PC-3 (cell line): ENCODE measurements around the gene VAPB. TPM values are rescaled to one million over a fixed set of nuclear protein-coding genes. Genes with fewer than 3 reads are reported as not detected.

Source experiments
- ATAC-seq: fragments of 200-7000 bp; cut with Tn5 transposase; 2 replicates; pipeline ENCODE4 v1.9.1; 2020; ENCODE audit warnings: mild to moderate bottlenecking, moderate library complexity
- BruUV-seq: library from RNA; stranded (reverse); fragments of 400-500 nt; replicated peaks from 2 replicates; lab custom pipeline; 2021; lab: Mats Ljungman, UMichigan
- CTCF ChIA-PET: fragments of 300-600 bp; sonication (Branson Sonifier 250); formaldehyde crosslinking; loops from one replicate; lab custom pipeline; 2022; ENCODE audit warnings: antibody characterized with exemption; lab: Charles Lee
- POLR2A ChIA-PET: fragments of 300-600 bp; sonication (Branson Sonifier 250); formaldehyde crosslinking; loops from one replicate; lab custom pipeline; 2022; ENCODE audit warnings: antibody characterized with exemption; ENCODE audit not compliant: unreplicated experiment; lab: Charles Lee
- DNase-seq: peaks from one replicate; pipeline ENCODE4 v3.0.0-alpha.2; 2015
- H2AFZ ChIP-seq: fragments of 300-600 bp; sonication (generic); 2 replicates; pipeline ENCODE4 v1.6.0; 2016; ENCODE audit warnings: antibody characterized with exemption, low read length
- H3F3A ChIP-seq: fragments of 300-600 bp; sonication (generic); one replicate; pipeline ENCODE4 v1.6.0; 2017; ENCODE audit warnings: antibody characterized with exemption, low read length, control low read depth, mild to moderate bottlenecking; ENCODE audit not compliant: unreplicated experiment
- H3K27ac ChIP-seq: fragments of 300-600 bp; sonication (generic); 2 replicates; pipeline ENCODE4 v1.5.1; 2016; ENCODE audit warnings: mild to moderate bottlenecking, low read length
- H3K27me3 ChIP-seq: fragments of 300-600 bp; sonication (generic); 2 replicates; pipeline ENCODE4 v1.6.1; 2016; ENCODE audit warnings: low read length, mixed read lengths
- H3K36me3 ChIP-seq: fragments of 300-600 bp; sonication (generic); 2 replicates; pipeline ENCODE4 v1.6.1; 2016; ENCODE audit warnings: low read depth, mixed run types, low read length, mixed read lengths
- H3K4me1 ChIP-seq: fragments of 300-600 bp; sonication (generic); 2 replicates; pipeline ENCODE4 v1.5.1; 2016; ENCODE audit warnings: low read length; ENCODE audit not compliant: insufficient read depth
- H3K4me2 ChIP-seq: fragments of 300-600 bp; sonication (generic); 2 replicates; pipeline ENCODE4 v1.6.0; 2016; ENCODE audit warnings: low read length
- H3K4me3 ChIP-seq: fragments of 300-600 bp; sonication (generic); 2 replicates; pipeline ENCODE4 v1.5.1; 2016; ENCODE audit warnings: mild to moderate bottlenecking, low read length, mixed read lengths
- H3K79me2 ChIP-seq: fragments of 300-600 bp; sonication (generic); 2 replicates; pipeline ENCODE4 v1.6.1; 2017; ENCODE audit warnings: low read length, mixed read lengths
- H3K9ac ChIP-seq: fragments of 300-600 bp; sonication (generic); 2 replicates; pipeline ENCODE4 v1.6.0; 2016; ENCODE audit warnings: mild to moderate bottlenecking, low read length
- H3K9me2 ChIP-seq: fragments of 300-600 bp; sonication (generic); replicated peaks from 2 replicates; pipeline ENCODE4 v1.6.1; 2016; ENCODE audit warnings: mixed run types, low read length, mixed read lengths
- H3K9me3 ChIP-seq: fragments of 300-600 bp; sonication (generic); 2 replicates; pipeline ENCODE4 v1.6.1; 2016; ENCODE audit warnings: low read length, mixed read lengths
- H4K20me1 ChIP-seq: fragments of 300-600 bp; sonication (generic); 2 replicates; pipeline ENCODE4 v1.6.1; 2016; ENCODE audit warnings: low read length, mixed read lengths
- CTCF ChIP-seq: fragments of 300-600 bp; sonication (generic); conservative IDR thresholded peaks from 2 replicates; pipeline ENCODE4 v1.5.1; 2017; ENCODE audit warnings: antibody characterized with exemption, low read depth, mild to moderate bottlenecking, low read length
- EZH2 ChIP-seq: fragments of 300-600 bp; sonication (generic); IDR thresholded peaks from one replicate; pipeline ENCODE4 v1.6.1; 2017; ENCODE audit warnings: antibody characterized with exemption, mild to moderate bottlenecking, low read length; ENCODE audit not compliant: unreplicated experiment
- EZH2phosphoT487 ChIP-seq: fragments of 300-600 bp; sonication (generic); IDR thresholded peaks from 2 replicates; pipeline ENCODE4 v1.6.1; 2018; ENCODE audit warnings: mild to moderate bottlenecking, antibody characterized with exemption, low read length, borderline replicate concordance
- intact Hi-C: fragments of 100-400 bp; cut with micrococcal nuclease; formaldehyde crosslinking; loops from 2 replicates; pipeline ENCODE4 v1.9.0; 2023
- total RNA-seq: library from RNA; depleted of rRNA; stranded (reverse); fragments of >200 nt; gene quantifications from 2 replicates; pipeline ENCODE4 v1.2.3, GENCODE V29; 2014

VAPB gene
- total RNA-seq, 1 experiment from 2014 or later, result 16.5 TPM

GRCh38 chr20:58447511-58448391 lies 58.7 kb downstream of the VAPB start:
- H4K20me1 ChIP-seq, result no peaks in the 10 kb centered on the region
- ChIA-PET CTCF (interaction anchor here (0.5 to 0.6 kb wide), 4 partner anchors 83 to 212 kb away, joined by 3 to 6 read pairs (median 4); no protein-coding TSS in a partner anchor), POLR2A (no interaction called here)
- no peaks in the 10 kb centered on the region for H3K27me3 ChIP-seq
- H3K4me2 ChIP-seq, result no peak overlapping the region
- TF ChIP-seq EZH2phosphoT487, result no peak
- peak; percentile 96 for TF ChIP-seq CTCF
- TF ChIP-seq EZH2, result no peak
- no TSS peak for BruUV-seq
- DNase-seq (peak; percentile 86), ATAC-seq (peak; percentile 87)
- H3K4me1 ChIP-seq, result no peaks in the 10 kb centered on the region
- H3K36me3 ChIP-seq, result peaks cover 30% of the 10 kb centered on the region
- H3K9me3 ChIP-seq, result no peaks in the 10 kb centered on the region
- H3K79me2 ChIP-seq, result no peaks in the 10 kb centered on the region
- H3K4me3 ChIP-seq, result no peak overlapping the region
- H3K9ac ChIP-seq, result no peak overlapping the region
- intact Hi-C loops, result loop anchor here (1.0 to 10.0 kb wide), 5 partner anchors 41 to 210 kb away; partner anchors contain the start of gene VAPB
- H2AFZ ChIP-seq, result no peak overlapping the region
- H3K9me2 ChIP-seq, result no peaks in the 10 kb centered on the region
- H3F3A ChIP-seq, result no peaks in the 10 kb centered on the region
- H3K27ac ChIP-seq, result no peak overlapping the region

GRCh38 chr20:58448958-58449357 lies 59.9 kb downstream of the VAPB start:
- no TSS peak for BruUV-seq
- H2AFZ ChIP-seq, result no peak overlapping the region
- intact Hi-C loops, result loop anchor here (10.0 kb wide), 1 partner anchor 64 kb away; the partner anchor contains the start of gene VAPB
- H3K9me2 ChIP-seq, result no peaks in the 10 kb centered on the region
- no peaks in the 10 kb centered on the region for H3K79me2 ChIP-seq
- TF ChIP-seq CTCF (no peak), EZH2phosphoT487 (no peak), EZH2 (no peak)
- ChIA-PET POLR2A (no interaction called here), CTCF (no interaction called here)
- H3K4me3 ChIP-seq, result no peak overlapping the region
- no peak for DNase-seq
- H3K27ac ChIP-seq, result no peak overlapping the region
- H3K27me3 ChIP-seq, result no peaks in the 10 kb centered on the region
- H3K4me1 ChIP-seq, result no peaks in the 10 kb centered on the region
- H4K20me1 ChIP-seq, result no peaks in the 10 kb centered on the region
- no peaks in the 10 kb centered on the region for H3F3A ChIP-seq
- no peaks in the 10 kb centered on the region for H3K9me3 ChIP-seq
- no peak overlapping the region for H3K9ac ChIP-seq
- no peak for ATAC-seq
- peaks cover 27% of the 10 kb centered on the region for H3K36me3 ChIP-seq
- no peak overlapping the region for H3K4me2 ChIP-seq
